ENCODE results near the gene ETNK2.

DNA sequence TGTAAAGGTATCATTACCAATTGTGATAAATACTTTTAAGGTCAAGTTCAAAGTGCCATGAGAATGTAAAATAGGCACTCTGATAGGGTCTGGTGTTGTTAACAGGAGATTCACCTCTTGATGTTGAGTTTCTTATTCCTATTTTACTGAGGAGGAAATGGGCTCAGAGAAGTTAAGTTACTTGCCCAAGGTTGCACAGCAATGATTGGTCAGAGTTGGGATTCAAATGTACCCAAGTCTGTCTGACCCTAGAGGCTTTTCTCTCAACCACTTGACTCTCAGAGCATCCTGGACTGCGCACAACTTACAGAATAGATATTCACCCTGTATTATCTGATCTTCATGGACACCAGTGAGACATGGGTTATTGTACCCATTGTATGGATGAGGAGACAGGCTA is 45.0 kb downstream of the ETNK2 start:
- TF ChIP-seq CTCF (IDR thresholded peaks at IDR 0.05; ENCODE audit: low read depth, low read length, missing input control) (no peak), RAD21 (IDR thresholded peaks at IDR 0.05) (no peak), ZBTB33 (IDR thresholded peaks at IDR 0.05) (no peak), RXRA (IDR thresholded peaks at IDR 0.05) (no peak), FOXA1 (IDR thresholded peaks at IDR 0.05) (no peak), FOXA2 (IDR thresholded peaks at IDR 0.05) (no peak), GABPA (IDR thresholded peaks at IDR 0.05 in 1 of 2, conservative IDR thresholded peaks at IDR 0.05 in 1 of 2) (no peak), TAF1 (conservative IDR thresholded peaks at IDR 0.05) (no peak), NR2F2 (IDR thresholded peaks at IDR 0.05) (no peak)
- TF ChIP-seq, protein P1, sequence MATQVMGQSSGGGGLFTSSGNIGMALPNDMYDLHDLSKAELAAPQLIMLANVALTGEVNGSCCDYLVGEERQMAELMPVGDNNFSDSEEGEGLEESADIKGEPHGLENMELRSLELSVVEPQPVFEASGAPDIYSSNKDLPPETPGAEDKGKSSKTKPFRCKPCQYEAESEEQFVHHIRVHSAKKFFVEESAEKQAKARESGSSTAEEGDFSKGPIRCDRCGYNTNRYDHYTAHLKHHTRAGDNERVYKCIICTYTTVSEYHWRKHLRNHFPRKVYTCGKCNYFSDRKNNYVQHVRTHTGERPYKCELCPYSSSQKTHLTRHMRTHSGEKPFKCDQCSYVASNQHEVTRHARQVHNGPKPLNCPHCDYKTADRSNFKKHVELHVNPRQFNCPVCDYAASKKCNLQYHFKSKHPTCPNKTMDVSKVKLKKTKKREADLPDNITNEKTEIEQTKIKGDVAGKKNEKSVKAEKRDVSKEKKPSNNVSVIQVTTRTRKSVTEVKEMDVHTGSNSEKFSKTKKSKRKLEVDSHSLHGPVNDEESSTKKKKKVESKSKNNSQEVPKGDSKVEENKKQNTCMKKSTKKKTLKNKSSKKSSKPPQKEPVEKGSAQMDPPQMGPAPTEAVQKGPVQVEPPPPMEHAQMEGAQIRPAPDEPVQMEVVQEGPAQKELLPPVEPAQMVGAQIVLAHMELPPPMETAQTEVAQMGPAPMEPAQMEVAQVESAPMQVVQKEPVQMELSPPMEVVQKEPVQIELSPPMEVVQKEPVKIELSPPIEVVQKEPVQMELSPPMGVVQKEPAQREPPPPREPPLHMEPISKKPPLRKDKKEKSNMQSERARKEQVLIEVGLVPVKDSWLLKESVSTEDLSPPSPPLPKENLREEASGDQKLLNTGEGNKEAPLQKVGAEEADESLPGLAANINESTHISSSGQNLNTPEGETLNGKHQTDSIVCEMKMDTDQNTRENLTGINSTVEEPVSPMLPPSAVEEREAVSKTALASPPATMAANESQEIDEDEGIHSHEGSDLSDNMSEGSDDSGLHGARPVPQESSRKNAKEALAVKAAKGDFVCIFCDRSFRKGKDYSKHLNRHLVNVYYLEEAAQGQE (IDR thresholded peaks at IDR 0.05): no peak
